GM23338 (cell line): ENCODE data around the gene CASP6.

ENCODE experiments used
- EZH2 ChIP-seq: fragments of 200-600 bp; sonication (generic); IDR thresholded peaks from one replicate; pipeline ENCODE4 v1.8.0; 2017; ENCODE audit warnings: antibody characterized with exemption, mild to moderate bottlenecking, low read depth; ENCODE audit not compliant: unreplicated experiment
- EZH2phosphoT487 ChIP-seq: fragments of 200-600 bp; sonication (generic); IDR thresholded peaks from one replicate; pipeline ENCODE4 v1.8.1; 2018; ENCODE audit warnings: antibody characterized with exemption; ENCODE audit not compliant: unreplicated experiment
- POLR2AphosphoS5 ChIP-seq: IDR thresholded peaks from 2 replicates; pipeline ENCODE4 v1.6.1; 2016; ENCODE audit warnings: antibody characterized with exemption, low read depth
- STAT1 ChIP-seq: IDR thresholded peaks from one replicate; pipeline ENCODE4 v1.6.1; 2016; ENCODE audit warnings: antibody characterized with exemption; ENCODE audit not compliant: unreplicated experiment
- ZNF331 ChIP-seq: fragments of 250-450 bp; sonication (Bioruptor Pico); IDR thresholded peaks from 2 replicates; pipeline ENCODE4 v1.5.0; 2020; ENCODE audit warnings: low read depth, mild to moderate bottlenecking, moderate library complexity
- TF ChIP-seq, protein P1 (sequence below), 2 experiments: fragments of 200-600 bp in 1 of 2; sonication (generic) in 1 of 2; conservative IDR thresholded peaks; 2 replicates each; pipeline versions ENCODE4 v1.5.1 to v1.6.1; 2016 to 2017; ENCODE audit warnings: antibody characterized with exemption in 2 of 2, low read depth in 2 of 2, mild to moderate bottlenecking in 2 of 2, moderate library complexity in 1 of 2
- TF ChIP-seq, protein P2 (sequence below): IDR thresholded peaks from one replicate; pipeline ENCODE4 v1.6.1; 2018; ENCODE audit warnings: antibody characterized with exemption; ENCODE audit not compliant: unreplicated experiment

DNA sequence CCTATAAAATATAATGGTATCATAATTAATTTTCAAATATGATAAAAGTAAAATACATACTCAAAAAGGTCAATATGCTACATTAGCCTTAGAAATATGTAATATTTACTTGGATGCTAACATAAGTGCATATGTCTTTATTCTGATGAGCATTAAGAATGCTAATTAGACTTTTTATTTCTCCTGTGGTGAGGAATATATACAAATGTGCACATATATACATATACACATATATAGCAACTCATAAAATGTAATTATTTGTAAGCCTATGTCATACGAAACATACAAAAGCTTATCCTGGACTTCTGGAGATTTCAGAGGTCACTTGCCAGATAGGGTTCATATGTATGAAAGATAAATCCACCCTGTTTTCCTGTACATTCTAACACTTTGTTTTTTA is 15.5 kb upstream of the CASP6 start:
- TF ChIP-seq, protein P1, sequence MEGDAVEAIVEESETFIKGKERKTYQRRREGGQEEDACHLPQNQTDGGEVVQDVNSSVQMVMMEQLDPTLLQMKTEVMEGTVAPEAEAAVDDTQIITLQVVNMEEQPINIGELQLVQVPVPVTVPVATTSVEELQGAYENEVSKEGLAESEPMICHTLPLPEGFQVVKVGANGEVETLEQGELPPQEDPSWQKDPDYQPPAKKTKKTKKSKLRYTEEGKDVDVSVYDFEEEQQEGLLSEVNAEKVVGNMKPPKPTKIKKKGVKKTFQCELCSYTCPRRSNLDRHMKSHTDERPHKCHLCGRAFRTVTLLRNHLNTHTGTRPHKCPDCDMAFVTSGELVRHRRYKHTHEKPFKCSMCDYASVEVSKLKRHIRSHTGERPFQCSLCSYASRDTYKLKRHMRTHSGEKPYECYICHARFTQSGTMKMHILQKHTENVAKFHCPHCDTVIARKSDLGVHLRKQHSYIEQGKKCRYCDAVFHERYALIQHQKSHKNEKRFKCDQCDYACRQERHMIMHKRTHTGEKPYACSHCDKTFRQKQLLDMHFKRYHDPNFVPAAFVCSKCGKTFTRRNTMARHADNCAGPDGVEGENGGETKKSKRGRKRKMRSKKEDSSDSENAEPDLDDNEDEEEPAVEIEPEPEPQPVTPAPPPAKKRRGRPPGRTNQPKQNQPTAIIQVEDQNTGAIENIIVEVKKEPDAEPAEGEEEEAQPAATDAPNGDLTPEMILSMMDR (conservative IDR thresholded peaks at IDR 0.05; ENCODE audit: low read depth in 2 of 2): no peak
- TF ChIP-seq, protein P2, sequence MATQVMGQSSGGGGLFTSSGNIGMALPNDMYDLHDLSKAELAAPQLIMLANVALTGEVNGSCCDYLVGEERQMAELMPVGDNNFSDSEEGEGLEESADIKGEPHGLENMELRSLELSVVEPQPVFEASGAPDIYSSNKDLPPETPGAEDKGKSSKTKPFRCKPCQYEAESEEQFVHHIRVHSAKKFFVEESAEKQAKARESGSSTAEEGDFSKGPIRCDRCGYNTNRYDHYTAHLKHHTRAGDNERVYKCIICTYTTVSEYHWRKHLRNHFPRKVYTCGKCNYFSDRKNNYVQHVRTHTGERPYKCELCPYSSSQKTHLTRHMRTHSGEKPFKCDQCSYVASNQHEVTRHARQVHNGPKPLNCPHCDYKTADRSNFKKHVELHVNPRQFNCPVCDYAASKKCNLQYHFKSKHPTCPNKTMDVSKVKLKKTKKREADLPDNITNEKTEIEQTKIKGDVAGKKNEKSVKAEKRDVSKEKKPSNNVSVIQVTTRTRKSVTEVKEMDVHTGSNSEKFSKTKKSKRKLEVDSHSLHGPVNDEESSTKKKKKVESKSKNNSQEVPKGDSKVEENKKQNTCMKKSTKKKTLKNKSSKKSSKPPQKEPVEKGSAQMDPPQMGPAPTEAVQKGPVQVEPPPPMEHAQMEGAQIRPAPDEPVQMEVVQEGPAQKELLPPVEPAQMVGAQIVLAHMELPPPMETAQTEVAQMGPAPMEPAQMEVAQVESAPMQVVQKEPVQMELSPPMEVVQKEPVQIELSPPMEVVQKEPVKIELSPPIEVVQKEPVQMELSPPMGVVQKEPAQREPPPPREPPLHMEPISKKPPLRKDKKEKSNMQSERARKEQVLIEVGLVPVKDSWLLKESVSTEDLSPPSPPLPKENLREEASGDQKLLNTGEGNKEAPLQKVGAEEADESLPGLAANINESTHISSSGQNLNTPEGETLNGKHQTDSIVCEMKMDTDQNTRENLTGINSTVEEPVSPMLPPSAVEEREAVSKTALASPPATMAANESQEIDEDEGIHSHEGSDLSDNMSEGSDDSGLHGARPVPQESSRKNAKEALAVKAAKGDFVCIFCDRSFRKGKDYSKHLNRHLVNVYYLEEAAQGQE: no peak
- TF ChIP-seq EZH2phosphoT487 (no peak), STAT1 (no peak), ZNF331 (CRISPR knock-in tag) (no peak), POLR2AphosphoS5 (no peak), EZH2 (no peak)
